Neuronal stem cell (in vitro differentiated cells): ENCODE data around the gene ARMH2.

Experiments used
- DNase-seq: peaks from one replicate; pipeline ENCODE4 v3.0.0-alpha.2; 2013; ENCODE audit warnings: low spot score
- H2AFZ ChIP-seq: one replicate; pipeline ENCODE4 v1.6.1; 2013; ENCODE audit warnings: mild to moderate bottlenecking, low read length, inconsistent platforms
- H2AK5ac ChIP-seq: 2 replicates; pipeline ENCODE4 v1.6.1; 2013; ENCODE audit warnings: low read depth, mild to moderate bottlenecking, inconsistent platforms, low read length, moderate library complexity, mixed read lengths
- H2BK120ac ChIP-seq: 2 replicates; pipeline ENCODE4 v1.6.1; 2013; ENCODE audit warnings: low read depth, mild to moderate bottlenecking, inconsistent platforms, low read length, moderate library complexity, mixed read lengths
- H2BK12ac ChIP-seq: one replicate; pipeline ENCODE4 v1.6.1; 2013; ENCODE audit warnings: low read length, inconsistent platforms
- H2BK15ac ChIP-seq: 2 replicates; pipeline ENCODE4 v1.6.1; 2013; ENCODE audit warnings: mild to moderate bottlenecking, low read length, inconsistent platforms, mixed read lengths
- H2BK5ac ChIP-seq: one replicate; pipeline ENCODE4 v1.6.1; 2013; ENCODE audit warnings: inconsistent platforms, mild to moderate bottlenecking, low read length, moderate library complexity
- H3K14ac ChIP-seq: one replicate; pipeline ENCODE4 v1.6.1; 2013; ENCODE audit warnings: low read length, inconsistent platforms
- H3K18ac ChIP-seq: 2 replicates; pipeline ENCODE4 v1.6.1; 2013; ENCODE audit warnings: low read length, inconsistent platforms
- H3K23ac ChIP-seq: 2 replicates; pipeline ENCODE4 v1.6.1; 2013; ENCODE audit warnings: low read depth, mild to moderate bottlenecking, mixed read lengths, low read length, inconsistent platforms; ENCODE audit not compliant: poor library complexity
- H3K27ac ChIP-seq: replicated peaks from 3 replicates; pipeline ENCODE4 v1.5.1; 2013; ENCODE audit warnings: low read length, inconsistent platforms
- H3K27me3 ChIP-seq, 3 experiments: 2 replicates each; pipeline ENCODE4 v1.6.1; 2013; ENCODE audit warnings: low read length in 3 of 3, mild to moderate bottlenecking in 2 of 3, inconsistent platforms in 1 of 3, low read depth in 1 of 3, mixed read lengths in 1 of 3, moderate library complexity in 1 of 3; ENCODE audit not compliant: control insufficient read depth in 3 of 3, insufficient read depth in 3 of 3
- H3K36me3 ChIP-seq, 2 donors: replicated peaks in 1 of 2; 2 replicates each; pipeline ENCODE4 v1.6.1; 2013; ENCODE audit warnings: low read length in 2 of 2; ENCODE audit not compliant: control insufficient read depth in 2 of 2, insufficient read depth in 2 of 2
- H3K4ac ChIP-seq: 2 replicates; pipeline ENCODE4 v1.6.1; 2013; ENCODE audit warnings: inconsistent platforms, mild to moderate bottlenecking, low read length, moderate library complexity
- H3K4me1 ChIP-seq, 2 donors: 1 replicate in 1 of 2; 2 replicates in 1 of 2; pipeline ENCODE4 v1.6.1; 2013; ENCODE audit warnings: low read length in 2 of 2, low read depth in 1 of 2; ENCODE audit not compliant: control insufficient read depth in 2 of 2, insufficient read depth in 1 of 2
- H3K4me2 ChIP-seq: one replicate; pipeline ENCODE4 v1.6.1; 2013; ENCODE audit warnings: mild to moderate bottlenecking, low read length, inconsistent platforms; ENCODE audit not compliant: insufficient read depth, poor library complexity, severe bottlenecking
- H3K4me3 ChIP-seq, 2 donors: 2 replicates each; pipeline ENCODE4 v1.5.1; 2013; ENCODE audit warnings: low read length in 2 of 2, mild to moderate bottlenecking in 2 of 2, inconsistent platforms in 1 of 2, moderate library complexity in 1 of 2
- H3K79me1 ChIP-seq: one replicate; pipeline ENCODE4 v1.6.1; 2013; ENCODE audit warnings: low read depth, mild to moderate bottlenecking, inconsistent platforms, low read length, moderate library complexity
- H3K9ac ChIP-seq: one replicate; pipeline ENCODE4 v1.6.1; 2013; ENCODE audit warnings: mild to moderate bottlenecking, low read depth, low read length, inconsistent platforms; ENCODE audit not compliant: poor library complexity
- H3K9me3 ChIP-seq, 2 donors: replicated peaks in 1 of 2; 2 replicates each; pipeline versions ENCODE3 to v1.6.1; 2013; ENCODE audit warnings: low read length in 2 of 2, mild to moderate bottlenecking in 2 of 2, inconsistent platforms in 1 of 2, low read depth in 1 of 2, mixed read lengths in 1 of 2, moderate library complexity in 1 of 2; ENCODE audit not compliant: control insufficient read depth in 2 of 2, insufficient read depth in 1 of 2
- H4K8ac ChIP-seq: one replicate; pipeline ENCODE4 v1.6.1; 2013; ENCODE audit warnings: low read depth, mild to moderate bottlenecking, inconsistent platforms, low read length, moderate library complexity
- H4K91ac ChIP-seq: one replicate; pipeline ENCODE4 v1.6.1; 2013; ENCODE audit warnings: low read length, low read depth, mild to moderate bottlenecking, inconsistent platforms; ENCODE audit not compliant: poor library complexity
- WGBS, 2 donors: extraction: QIAGEN DNeasy Blood & Tissue Kit; methylation state at CpG; one replicate each; pipeline ENCODE4 v1.1.7; 2013; ENCODE audit warnings: missing lambda C conversion rate in 2 of 2, mixed read lengths in 1 of 2; ENCODE audit not compliant: insufficient read length in 2 of 2, insufficient replicate concordance in 1 of 2; ENCODE audit errors: extremely low coverage in 2 of 2; 5-methylcytosine and 5-hydroxymethylcytosine counted together

Gene ARMH2

GRCh38 chr6:24795106-24795505 is 3.6 kb downstream of the ARMH2 start:
- no CpG with 5 or more reads among the region's 2 CpGs for WGBS, 2 donors
- Histone ChIP-seq H3K27me3 (no peaks in the 10 kb centered on the region), H2BK120ac (no peak overlapping the region), H3K4ac (no peak overlapping the region), H2BK15ac (no peak overlapping the region), H3K4me2 (no peak overlapping the region), H2AK5ac (no peak overlapping the region), H3K36me3 (no peaks in the 10 kb centered on the region), H3K4me3 (no peak overlapping the region), H3K9me3 (no peaks in the 10 kb centered on the region), H2BK12ac (no peak overlapping the region), H3K23ac (no peak overlapping the region), H3K4me1 (peaks cover 0 to 11% of the 10 kb centered on the region in 2 donors), H2AFZ (no peak overlapping the region), H3K27ac (no peak overlapping the region), H3K14ac (no peak overlapping the region), H3K9ac (no peak overlapping the region), H4K8ac (no peak overlapping the region), H2BK5ac (no peak overlapping the region), H4K91ac (no peak overlapping the region), H3K18ac (no peak overlapping the region), H3K79me1 (no peaks in the 10 kb centered on the region)
- no peak for DNase-seq

- H2AK5ac ChIP-seq = no peak overlapping the region
- no CpG with 5 or more reads among the region's 4 CpGs for WGBS, 2 donors
- H3K36me3 ChIP-seq = peaks cover 8 to 56% of the 10 kb centered on the region in 2 donors
These were observed 10.6 kb downstream of the ARMH2 start for GRCh38 chr6:24788031-24788665.

GRCh38 chr6:24780206-24780605 is 18.5 kb downstream of the ARMH2 start:
- no peaks in the 10 kb centered on the region for H3K27me3 ChIP-seq
- no peak overlapping the region for H2BK12ac ChIP-seq
- no peak overlapping the region for H3K4ac ChIP-seq
- H2BK15ac ChIP-seq = no peak overlapping the region
- no peak overlapping the region for H3K27ac ChIP-seq
- H2BK5ac ChIP-seq = no peak overlapping the region
- no peak overlapping the region for H3K18ac ChIP-seq
- no peak overlapping the region for H2BK120ac ChIP-seq
- no peak for DNase-seq
- H3K9ac ChIP-seq = no peak overlapping the region
- H4K8ac ChIP-seq = no peak overlapping the region
- no peak overlapping the region for H3K14ac ChIP-seq
- no peaks in the 10 kb centered on the region for H3K79me1 ChIP-seq
- no peak overlapping the region for H3K4me2 ChIP-seq
- no peak overlapping the region for H3K4me3 ChIP-seq
- H3K36me3 ChIP-seq = peaks cover 9 to 92% of the 10 kb centered on the region in 2 donors
- no peak overlapping the region for H3K23ac ChIP-seq
- no peak overlapping the region for H2AFZ ChIP-seq
- H2AK5ac ChIP-seq = no peak overlapping the region
- H3K4me1 ChIP-seq = peaks cover 6% of the 10 kb centered on the region in 2 donors
- WGBS, 2 donors = no CpG with 5 or more reads among the region's 4 CpGs
- H3K9me3 ChIP-seq = no peaks in the 10 kb centered on the region
- H4K91ac ChIP-seq = no peak overlapping the region

More at GRCh38 chr6:24788031-24788665, 10.6 kb downstream of the ARMH2 start:
- no peak overlapping the region for H4K8ac ChIP-seq
- no peaks in the 10 kb centered on the region for H3K79me1 ChIP-seq
- no peak overlapping the region for H3K18ac ChIP-seq
- no peaks in the 10 kb centered on the region for H3K4me1 ChIP-seq
- no peak overlapping the region for H3K23ac ChIP-seq
- no peak overlapping the region for H2AFZ ChIP-seq
- H3K27ac ChIP-seq = no peak overlapping the region
- H2BK5ac ChIP-seq = no peak overlapping the region
- H3K4me2 ChIP-seq = no peak overlapping the region
- no peak overlapping the region for H3K4ac ChIP-seq
- no peaks in the 10 kb centered on the region for H3K27me3 ChIP-seq
- H4K91ac ChIP-seq = no peak overlapping the region
- no peak overlapping the region for H3K14ac ChIP-seq
- H3K9me3 ChIP-seq = peaks cover 0 to 13% of the 10 kb centered on the region in 2 donors
- H2BK15ac ChIP-seq = no peak overlapping the region
- no peak overlapping the region for H2BK120ac ChIP-seq
- H3K4me3 ChIP-seq = no peak overlapping the region
- H2BK12ac ChIP-seq = no peak overlapping the region
- no peak for DNase-seq
- H3K9ac ChIP-seq = no peak overlapping the region

- H3K14ac ChIP-seq = no peak overlapping the region
- DNase-seq = no peak
- no peaks in the 10 kb centered on the region for H3K9me3 ChIP-seq
- no peak overlapping the region for H4K91ac ChIP-seq
- no peak overlapping the region for H3K9ac ChIP-seq
- WGBS, 2 donors = no CpG with 5 or more reads among the region's 3 CpGs
- peaks cover 8 to 85% of the 10 kb centered on the region in 2 donors for H3K36me3 ChIP-seq
- H3K79me1 ChIP-seq = no peaks in the 10 kb centered on the region
- H2BK12ac ChIP-seq = no peak overlapping the region
- no peak overlapping the region for H4K8ac ChIP-seq
- H2AFZ ChIP-seq = no peak overlapping the region
- no peak overlapping the region for H3K18ac ChIP-seq
- H2BK5ac ChIP-seq = no peak overlapping the region
- no peak overlapping the region for H2AK5ac ChIP-seq
- H3K27me3 ChIP-seq = no peaks in the 10 kb centered on the region
- H3K27ac ChIP-seq = no peak overlapping the region
- H2BK120ac ChIP-seq = no peak overlapping the region
- H3K4ac ChIP-seq = no peak overlapping the region
- H3K4me1 ChIP-seq = peaks cover 6% of the 10 kb centered on the region in 2 donors
- H3K4me3 ChIP-seq = no peak overlapping the region
- no peak overlapping the region for H3K23ac ChIP-seq
- H2BK15ac ChIP-seq = no peak overlapping the region
- no peak overlapping the region for H3K4me2 ChIP-seq
These were observed 19.2 kb downstream of the ARMH2 start for GRCh38 chr6:24779416-24780016.
